Measurements from ENCODE around the gene WT1.

GRCh38 chr11:32435942-32436750 is 807 bp upstream of the WT1 start:
- TF ChIP-seq CTCF (IDR thresholded peaks at IDR 0.05), result no peak
- TF ChIP-seq EP300 (IDR thresholded peaks at IDR 0.05), result no peak
- no peak for TF ChIP-seq POLR2A (IDR thresholded peaks at IDR 0.05)

Data from gastroesophageal sphincter (tissue), 3 donors.